Nephron (organoid): ENCODE data around the gene TUBA4B.
A peak's percentile ranks its signal among the peaks of the same experiment; 100 is the strongest.

Experiments
- H3K27ac Mint-ChIP-seq, 3 experiments: 2 replicates each; pipeline ENCODE4 v1.8.0; 2020; ENCODE audit warnings: mixed read lengths in 3 of 3, mild to moderate bottlenecking in 2 of 3, moderate library complexity in 1 of 3
- H3K27me3 Mint-ChIP-seq: 2 replicates; pipeline ENCODE4 v1.8.0; 2021; ENCODE audit warnings: low read depth, mild to moderate bottlenecking, moderate library complexity, mixed read lengths
- H3K36me3 Mint-ChIP-seq: 2 replicates; pipeline ENCODE4 v1.8.0; 2020; ENCODE audit warnings: low read depth, mixed read lengths
- H3K4me1 Mint-ChIP-seq: 2 replicates; pipeline ENCODE4 v1.8.0; 2020; ENCODE audit warnings: mixed read lengths
- H3K4me3 Mint-ChIP-seq, 3 experiments: 2 replicates each; pipeline ENCODE4 v1.8.0; 2020; ENCODE audit warnings: mild to moderate bottlenecking in 3 of 3, mixed read lengths in 3 of 3, moderate library complexity in 2 of 3
- H3K9me3 Mint-ChIP-seq: 2 replicates; pipeline ENCODE4 v1.8.0; 2020; ENCODE audit warnings: mixed read lengths
- CTCF ChIP-seq, 3 experiments: fragments of 200-600 bp; sonication (generic); IDR thresholded peaks; one replicate each; pipeline ENCODE4 v1.5.0; 2021; ENCODE audit warnings: antibody characterized with exemption in 3 of 3; ENCODE audit not compliant: unreplicated experiment in 3 of 3

TUBA4B gene

GRCh38 chr2:219213026-219213415 is 40.0 kb upstream of the TUBA4B start:
- H3K4me3 Mint-ChIP-seq = no peak overlapping the region
- peaks cover 44% of the 10 kb centered on the region for H3K36me3 Mint-ChIP-seq
- no peak overlapping the region for H3K27ac Mint-ChIP-seq
- no peaks in the 10 kb centered on the region for H3K9me3 Mint-ChIP-seq
- TF ChIP-seq CTCF (IDR thresholded peaks at IDR 0.05; ENCODE audit: unreplicated experiment in 3 of 3) = no peak
- peaks cover 21% of the 10 kb centered on the region for H3K4me1 Mint-ChIP-seq
- H3K27me3 Mint-ChIP-seq = no peaks in the 10 kb centered on the region

GRCh38 chr2:219213486-219214071 is 39.5 kb upstream of the TUBA4B start:
- no peak overlapping the region for H3K27ac Mint-ChIP-seq
- H3K36me3 Mint-ChIP-seq = peaks cover 39% of the 10 kb centered on the region
- no peaks in the 10 kb centered on the region for H3K27me3 Mint-ChIP-seq
- H3K4me1 Mint-ChIP-seq = peaks cover 17% of the 10 kb centered on the region
- no peaks in the 10 kb centered on the region for H3K9me3 Mint-ChIP-seq
- H3K4me3 Mint-ChIP-seq = no peak overlapping the region
- no peak for TF ChIP-seq CTCF (IDR thresholded peaks at IDR 0.05; ENCODE audit: unreplicated experiment in 3 of 3)

- peaks cover 36% of the 10 kb centered on the region for H3K36me3 Mint-ChIP-seq
- no peaks in the 10 kb centered on the region for H3K27me3 Mint-ChIP-seq
- no peak overlapping the region for H3K4me3 Mint-ChIP-seq
- H3K9me3 Mint-ChIP-seq = no peaks in the 10 kb centered on the region
- H3K4me1 Mint-ChIP-seq = peaks cover 21% of the 10 kb centered on the region
- TF ChIP-seq CTCF (IDR thresholded peaks at IDR 0.05; ENCODE audit: unreplicated experiment in 3 of 3) = no peak
- peak overlapping the region in 1 of 3 experiments; percentile 92 for H3K27ac Mint-ChIP-seq
These were observed 38.9 kb upstream of the TUBA4B start for GRCh38 chr2:219214141-219214540.

- no peak for TF ChIP-seq CTCF (IDR thresholded peaks at IDR 0.05; ENCODE audit: unreplicated experiment in 3 of 3)
- Mint-ChIP-seq H3K27ac (peak overlapping the region in 1 of 3 experiments; percentile 92), H3K36me3 (peaks cover 36% of the 10 kb centered on the region), H3K27me3 (no peaks in the 10 kb centered on the region), H3K4me1 (peaks cover 27% of the 10 kb centered on the region), H3K9me3 (no peaks in the 10 kb centered on the region), H3K4me3 (peak overlapping the region; percentile 33 to 43 (median 39))
These were observed 38.3 kb upstream of the TUBA4B start for GRCh38 chr2:219214786-219215185.

- Mint-ChIP-seq H3K4me3 (peak overlapping the region in 1 of 3 experiments; percentile 31), H3K9me3 (no peaks in the 10 kb centered on the region), H3K27me3 (no peaks in the 10 kb centered on the region), H3K4me1 (peaks cover 28% of the 10 kb centered on the region), H3K36me3 (peaks cover 28% of the 10 kb centered on the region), H3K27ac (peak overlapping the region in 1 of 3 experiments; percentile 92)
- TF ChIP-seq CTCF (IDR thresholded peaks at IDR 0.05; ENCODE audit: unreplicated experiment in 3 of 3) = no peak
These were observed 37.0 kb upstream of the TUBA4B start for GRCh38 chr2:219215871-219216534.

GRCh38 chr2:219216535-219216915 is 36.5 kb upstream of the TUBA4B start:
- Mint-ChIP-seq H3K36me3 (peaks cover 30% of the 10 kb centered on the region), H3K27me3 (no peaks in the 10 kb centered on the region), H3K4me3 (peak overlapping the region; percentile 46 to 77 (median 65)), H3K4me1 (peaks cover 32% of the 10 kb centered on the region), H3K27ac (peak overlapping the region in 2 of 3 experiments; percentile 48 to 84), H3K9me3 (no peaks in the 10 kb centered on the region)
- TF ChIP-seq CTCF (IDR thresholded peaks at IDR 0.05; ENCODE audit: unreplicated experiment in 3 of 3) = no peak
